Activated naive CD4-positive, alpha-beta T cell treated with anti-CD3 and anti-CD28 coated beads for 36 hours (primary cell): ENCODE measurements around the gene RAD51B. TPM values are rescaled to one million over a fixed set of nuclear protein-coding genes. Genes with fewer than 3 reads are reported as not detected.
A peak's percentile ranks its signal among the peaks of the same experiment; 100 is the strongest.
"Not testable (repeated sequence)": the region's sequence is repeated elsewhere in the genome, so short reads cannot be mapped to it uniquely, and the experiment has no call there.

ENCODE experiments used
- CTCF ChIA-PET: fragments of 350-600 bp; sonication (Branson Sonifier 250); formaldehyde crosslinking; loops from one replicate; lab custom pipeline; 2021; ENCODE audit warnings: antibody characterized with exemption; lab: Charles Lee
- DNase-seq: peaks from one replicate; pipeline ENCODE4 v3.0.0-alpha.2; 2020
- H3K27ac Mint-ChIP-seq: one replicate; pipeline ENCODE4 v1.8.0; 2021; ENCODE audit warnings: mild to moderate bottlenecking, mixed read lengths
- H3K27me3 Mint-ChIP-seq: one replicate; pipeline ENCODE4 v1.8.0; 2021; ENCODE audit warnings: low read depth, mixed read lengths
- H3K36me3 Mint-ChIP-seq: one replicate; pipeline ENCODE4 v1.8.0; 2021; ENCODE audit warnings: low read depth, mixed read lengths
- H3K4me1 Mint-ChIP-seq: one replicate; pipeline ENCODE4 v1.8.0; 2021; ENCODE audit warnings: low read depth, mixed read lengths
- H3K4me3 Mint-ChIP-seq: one replicate; pipeline ENCODE4 v1.8.0; 2021; ENCODE audit warnings: mild to moderate bottlenecking, moderate library complexity, mixed read lengths
- H3K9me3 Mint-ChIP-seq: one replicate; pipeline ENCODE4 v1.8.0; 2021; ENCODE audit warnings: mixed read lengths
- intact Hi-C: fragments of 100-400 bp; cut with micrococcal nuclease; formaldehyde crosslinking; loops from one replicate; pipeline ENCODE4 v1.15.1; 2023
- total RNA-seq, 2 experiments: library from RNA; stranded (reverse); gene quantifications; one replicate each; pipeline ENCODE4 v1.2.3, GENCODE V29; 2021

RAD51B gene
- total RNA-seq, 2 experiments from 2014 or later, result 44.8 to 47.6 TPM

- CTCF ChIA-PET, result no interaction called here
- H3K4me1 Mint-ChIP-seq, result peaks cover 37% of the 10 kb centered on the region
- H3K9me3 Mint-ChIP-seq, result no peaks in the 10 kb centered on the region
- peaks cover 3% of the 10 kb centered on the region for H3K36me3 Mint-ChIP-seq
- no peak overlapping the region for H3K27ac Mint-ChIP-seq
- intact Hi-C loops, result loop anchor here (5.0 kb wide), 4 partner anchors 213 to 1377 kb away; partner anchors contain the start of genes EXD2 and PIGH
- DNase-seq, result no peak
- H3K27me3 Mint-ChIP-seq, result no peaks in the 10 kb centered on the region
- peak overlapping the region; percentile 95 for H3K4me3 Mint-ChIP-seq
Observed at GRCh38 chr14:67814821-67815220, 4.8 kb upstream of the RAD51B start.

GRCh38 chr14:67815573-67816225 lies 3.9 kb upstream of the RAD51B start:
- no peak overlapping the region for H3K27ac Mint-ChIP-seq
- H3K4me1 Mint-ChIP-seq, result peaks cover 41% of the 10 kb centered on the region
- intact Hi-C loops, result loop anchor here (1.0 to 5.0 kb wide), 9 partner anchors 120 to 1377 kb away; partner anchors contain the start of genes ARG2, ATP6V1D, EXD2 and PIGH
- H3K36me3 Mint-ChIP-seq, result peaks cover 3% of the 10 kb centered on the region
- no peak for DNase-seq
- H3K4me3 Mint-ChIP-seq, result peak overlapping the region; percentile 95
- CTCF ChIA-PET, result interaction anchor here (0.6 to 1.6 kb wide), 2 partner anchors 11 to 18 kb away, joined by 3 to 5 read pairs; no protein-coding TSS in a partner anchor
- no peaks in the 10 kb centered on the region for H3K27me3 Mint-ChIP-seq
- H3K9me3 Mint-ChIP-seq, result no peaks in the 10 kb centered on the region

- peak within 1 kb of the TSS; percentile 91 for H3K27ac Mint-ChIP-seq
- CTCF ChIA-PET, result interaction anchor here (0.6 to 1.6 kb wide), 3 partner anchors 11 to 1437 kb away, joined by 3 to 6 read pairs (median 5); no protein-coding TSS in a partner anchor
- DNase-seq, result peak; percentile 96
- intact Hi-C loops, result loop anchor here (1.0 to 5.0 kb wide), 9 partner anchors 121 to 1376 kb away; partner anchors contain the start of genes ARG2, ATP6V1D, EXD2 and PIGH
- H3K27me3 Mint-ChIP-seq, result no peaks in the 10 kb centered on the region
- H3K4me3 Mint-ChIP-seq, result peak within 1 kb of the TSS; percentile 95
- peaks cover 46% of the 10 kb centered on the region for H3K4me1 Mint-ChIP-seq
- H3K36me3 Mint-ChIP-seq, result peaks cover 3% of the 10 kb centered on the region
- H3K9me3 Mint-ChIP-seq, result no peaks in the 10 kb centered on the region
Observed at GRCh38 chr14:67816326-67817002, 3.1 kb upstream of the RAD51B start, which contains the start of gene ZFYVE26. Gene ZFYVE26 (minus strand): TSS chr14:67816590. CDS start chr14:67815963, 627 bp downstream.

- Mint-ChIP-seq H3K27ac (no peak overlapping the region), H3K4me1 (peaks cover 46% of the 10 kb centered on the region), H3K27me3 (no peaks in the 10 kb centered on the region), H3K36me3 (peaks cover 2% of the 10 kb centered on the region), H3K4me3 (peak overlapping the region; percentile 99), H3K9me3 (no peaks in the 10 kb centered on the region)
- intact Hi-C loops, result loop anchor here (2.0 to 5.0 kb wide), 6 partner anchors 216 to 1374 kb away; partner anchors contain the start of genes EXD2, PALS1 and PIGH
- DNase-seq, result no peak
- CTCF ChIA-PET, result interaction anchor here (0.7 to 1.4 kb wide), 2 partner anchors 971 to 972 kb away, joined by 3 to 6 read pairs; no protein-coding TSS in a partner anchor
Observed at GRCh38 chr14:67817750-67818438, 1.7 kb upstream of the RAD51B start.

- DNase-seq, H3K9me3 Mint-ChIP-seq, H3K27me3 Mint-ChIP-seq, H3K36me3 Mint-ChIP-seq: not testable (repeated sequence)
- peak overlapping the region; percentile 2 for H3K27ac Mint-ChIP-seq
- peaks cover 48% of the 10 kb centered on the region for H3K4me1 Mint-ChIP-seq
- intact Hi-C loops, result loop anchor here (2.0 to 5.0 kb wide), 5 partner anchors 216 to 1374 kb away; partner anchors contain the start of genes EXD2, PALS1 and PIGH
- peak overlapping the region; percentile 99 for H3K4me3 Mint-ChIP-seq
- CTCF ChIA-PET, result interaction anchor here (1.4 kb wide), 1 partner anchor 970 kb away, joined by 3 read pairs; no protein-coding TSS in a partner anchor
Observed at GRCh38 chr14:67818476-67818875, 1.1 kb upstream of the RAD51B start.

- H3K27ac Mint-ChIP-seq, result peak overlapping the region; percentile 97
- intact Hi-C loops, result no loop called here
- CTCF ChIA-PET, result interaction anchor here (0.8 kb wide), 1 partner anchor 114 kb away, joined by 3 read pairs; no protein-coding TSS in a partner anchor
- peaks cover 35% of the 10 kb centered on the region for H3K4me1 Mint-ChIP-seq
- H3K9me3 Mint-ChIP-seq, result no peaks in the 10 kb centered on the region
- peaks cover 3% of the 10 kb centered on the region for H3K36me3 Mint-ChIP-seq
- H3K27me3 Mint-ChIP-seq, result no peaks in the 10 kb centered on the region
- H3K4me3 Mint-ChIP-seq, result peak overlapping the region; percentile 99
- peak; percentile 36 for DNase-seq
Observed at GRCh38 chr14:67820428-67820971, 921 bp downstream of the RAD51B start.

- H3K9me3 Mint-ChIP-seq, result no peaks in the 10 kb centered on the region
- H3K27ac Mint-ChIP-seq, result no peak overlapping the region
- H3K4me1 Mint-ChIP-seq, result peaks cover 31% of the 10 kb centered on the region
- H3K36me3 Mint-ChIP-seq, result peaks cover 5% of the 10 kb centered on the region
- CTCF ChIA-PET, result interaction anchor here (0.6 to 0.8 kb wide), 2 partner anchors 94 to 113 kb away, joined by 3 read pairs; no protein-coding TSS in a partner anchor
- intact Hi-C loops, result no loop called here
- H3K4me3 Mint-ChIP-seq, result peak overlapping the region; percentile 99
- DNase-seq, result no peak
- no peaks in the 10 kb centered on the region for H3K27me3 Mint-ChIP-seq
Observed at GRCh38 chr14:67821121-67821520, 1.5 kb downstream of the RAD51B start.

GRCh38 chr14:67831113-67831512 lies 11.5 kb downstream of the RAD51B start:
- Mint-ChIP-seq H3K27me3 (no peaks in the 10 kb centered on the region), H3K36me3 (peaks cover 23% of the 10 kb centered on the region), H3K4me3 (no peak overlapping the region), H3K27ac (no peak overlapping the region), H3K4me1 (no peaks in the 10 kb centered on the region), H3K9me3 (no peaks in the 10 kb centered on the region)
- intact Hi-C loops, result no loop called here
- no peak for DNase-seq
- CTCF ChIA-PET, result no interaction called here

GRCh38 chr14:67833403-67833802 lies 13.8 kb downstream of the RAD51B start:
- CTCF ChIA-PET, result interaction anchor here (1.2 kb wide), 1 partner anchor 17 kb away, joined by 3 read pairs; the partner anchor contains the start of gene ZFYVE26
- Mint-ChIP-seq H3K4me1 (no peaks in the 10 kb centered on the region), H3K36me3 (peaks cover 9% of the 10 kb centered on the region), H3K9me3 (no peaks in the 10 kb centered on the region), H3K27me3 (no peaks in the 10 kb centered on the region), H3K27ac (no peak overlapping the region), H3K4me3 (no peak overlapping the region)
- DNase-seq, result no peak
- intact Hi-C loops, result no loop called here

- no peaks in the 10 kb centered on the region for H3K9me3 Mint-ChIP-seq
- intact Hi-C loops, result loop anchor here (5.0 kb wide), 1 partner anchor 982 kb away; no protein-coding TSS in a partner anchor
Observed at GRCh38 chr14:67835596-67835995, 16.0 kb downstream of the RAD51B start.

GRCh38 chr14:67837011-67837624 lies 17.5 kb downstream of the RAD51B start:
- peak; percentile 73 for DNase-seq
- H3K4me1 Mint-ChIP-seq, result no peaks in the 10 kb centered on the region
- intact Hi-C loops, result loop anchor here (5.0 kb wide), 1 partner anchor 980 kb away; no protein-coding TSS in a partner anchor
- H3K27me3 Mint-ChIP-seq, result no peaks in the 10 kb centered on the region
- H3K36me3 Mint-ChIP-seq, result peaks cover 1% of the 10 kb centered on the region
- CTCF ChIA-PET, result interaction anchor here (0.6 to 1.7 kb wide), 6 partner anchors 9 to 984 kb away, joined by 3 to 8 read pairs (median 4); no protein-coding TSS in a partner anchor
- no peaks in the 10 kb centered on the region for H3K9me3 Mint-ChIP-seq
- no peak overlapping the region for H3K27ac Mint-ChIP-seq
- H3K4me3 Mint-ChIP-seq, result no peak overlapping the region

More at GRCh38 chr14:67835596-67835995, 16.0 kb downstream of the RAD51B start:
- H3K36me3 Mint-ChIP-seq, result peaks cover 2% of the 10 kb centered on the region
- DNase-seq, result no peak
- no peaks in the 10 kb centered on the region for H3K27me3 Mint-ChIP-seq
- H3K27ac Mint-ChIP-seq, result no peak overlapping the region
- no peak overlapping the region for H3K4me3 Mint-ChIP-seq
- H3K4me1 Mint-ChIP-seq, result no peaks in the 10 kb centered on the region
- CTCF ChIA-PET, result interaction anchor here (0.6 to 1.1 kb wide), 3 partner anchors 31 to 847 kb away, joined by 3 to 9 read pairs (median 3); no protein-coding TSS in a partner anchor
